ENCODE measurements around the gene SLC6A19.

SLC6A19 gene

DNA sequence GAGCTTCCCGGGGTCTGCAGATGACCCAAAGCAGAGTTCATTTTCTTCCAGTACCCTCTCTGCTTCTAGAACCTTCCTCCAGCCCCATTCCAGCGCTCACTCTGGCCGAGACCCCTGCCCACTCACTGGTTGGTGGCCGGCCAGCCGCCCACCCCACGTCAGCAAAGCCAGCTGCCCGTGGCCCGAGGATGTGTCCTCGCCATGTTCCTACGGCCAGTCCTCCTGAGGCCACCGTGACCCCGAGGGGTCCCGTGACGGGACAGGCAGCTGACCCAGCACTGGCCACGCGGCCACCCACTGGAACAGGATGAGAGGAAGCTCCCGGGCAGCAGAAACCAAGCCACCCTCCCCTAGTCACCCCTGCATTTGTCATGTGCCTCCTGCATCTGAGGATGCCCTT, 39.1 kb upstream of the SLC6A19 start:
- Mint-ChIP-seq H3K27ac (no peak overlapping the region), H3K4me1 (ENCODE audit: low read depth) (peaks cover 5% of the 10 kb centered on the region), H3K36me3 (ENCODE audit: low read depth) (peaks cover 3% of the 10 kb centered on the region), H3K27me3 (peaks cover 29% of the 10 kb centered on the region), H3K4me3 (no peak overlapping the region), H3K9me3 (peaks cover 7% of the 10 kb centered on the region)

DNA sequence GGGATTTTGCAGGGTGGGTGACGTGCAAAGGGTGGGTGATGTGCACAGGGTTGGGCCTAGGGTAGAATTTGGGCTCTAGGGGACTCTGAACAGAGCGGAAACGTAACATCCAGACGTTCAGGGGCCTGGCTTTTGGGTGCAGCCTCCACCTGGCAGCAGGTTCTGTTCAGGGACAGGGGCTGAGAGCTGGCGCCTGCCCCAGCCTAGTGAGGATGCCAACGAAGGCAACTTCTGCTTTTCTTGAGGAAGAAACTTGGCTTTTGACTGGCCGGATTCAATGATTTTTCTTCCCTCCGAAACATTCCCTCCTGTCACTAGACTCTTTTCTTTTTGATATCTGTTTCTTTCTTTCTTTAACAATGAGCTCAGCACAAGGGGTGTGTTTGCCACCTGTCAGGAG, 38.6 kb upstream of the SLC6A19 start:
- Mint-ChIP-seq H3K27me3 (peaks cover 24% of the 10 kb centered on the region), H3K4me3 (no peak overlapping the region), H3K27ac (no peak overlapping the region), H3K9me3 (peaks cover 2% of the 10 kb centered on the region), H3K4me1 (ENCODE audit: low read depth) (peaks cover 7% of the 10 kb centered on the region), H3K36me3 (ENCODE audit: low read depth) (no peaks in the 10 kb centered on the region)

DNA sequence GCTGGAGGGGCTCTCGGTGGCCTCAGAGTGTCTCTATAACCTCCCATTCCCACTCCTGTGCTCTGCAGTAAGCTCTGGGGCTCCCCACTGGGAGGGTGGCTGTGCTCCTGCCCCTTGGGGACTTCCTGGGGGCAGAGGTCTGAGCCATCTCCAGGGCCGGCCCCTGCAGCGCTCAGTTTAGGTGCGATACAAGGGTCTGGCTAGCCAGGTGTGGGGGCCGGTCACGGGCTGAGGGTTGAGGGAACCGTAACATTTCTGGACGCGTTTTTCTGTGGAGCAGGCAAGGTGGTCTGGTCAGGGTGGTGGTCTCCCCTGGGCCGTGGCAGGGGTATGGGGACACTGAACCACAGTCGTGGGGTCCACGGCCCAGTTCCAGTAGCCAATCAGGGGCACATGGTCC, 38.0 kb upstream of the SLC6A19 start:
- Mint-ChIP-seq H3K4me1 (ENCODE audit: low read depth) (peaks cover 9% of the 10 kb centered on the region), H3K36me3 (ENCODE audit: low read depth) (no peaks in the 10 kb centered on the region), H3K4me3 (no peak overlapping the region), H3K27me3 (peaks cover 25% of the 10 kb centered on the region), H3K9me3 (no peaks in the 10 kb centered on the region), H3K27ac (no peak overlapping the region)

DNA sequence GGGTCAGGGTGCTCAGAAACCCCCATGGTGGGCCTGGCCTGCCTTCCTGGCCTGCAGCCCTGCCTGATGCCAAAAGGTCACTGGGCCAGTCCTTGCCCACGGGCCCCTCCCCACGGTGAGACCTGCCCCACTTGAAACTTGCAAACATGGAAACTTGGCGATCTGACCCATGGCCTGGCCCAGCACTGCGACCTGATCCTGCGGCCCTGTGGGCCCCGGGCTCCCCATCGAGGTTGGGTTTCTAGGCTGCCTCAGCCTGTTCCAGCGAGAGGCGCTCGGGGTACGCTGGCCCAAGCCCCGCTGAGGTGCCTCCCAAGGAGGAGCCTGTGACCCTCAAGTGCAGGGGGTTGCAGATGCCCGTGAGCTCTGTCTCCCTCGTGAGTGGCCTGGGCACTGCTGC, 37.5 kb upstream of the SLC6A19 start:
- Mint-ChIP-seq H3K9me3 (no peaks in the 10 kb centered on the region), H3K4me1 (ENCODE audit: low read depth) (peaks cover 9% of the 10 kb centered on the region), H3K4me3 (no peak overlapping the region), H3K27me3 (peaks cover 24% of the 10 kb centered on the region), H3K36me3 (ENCODE audit: low read depth) (no peaks in the 10 kb centered on the region), H3K27ac (no peak overlapping the region)

DNA sequence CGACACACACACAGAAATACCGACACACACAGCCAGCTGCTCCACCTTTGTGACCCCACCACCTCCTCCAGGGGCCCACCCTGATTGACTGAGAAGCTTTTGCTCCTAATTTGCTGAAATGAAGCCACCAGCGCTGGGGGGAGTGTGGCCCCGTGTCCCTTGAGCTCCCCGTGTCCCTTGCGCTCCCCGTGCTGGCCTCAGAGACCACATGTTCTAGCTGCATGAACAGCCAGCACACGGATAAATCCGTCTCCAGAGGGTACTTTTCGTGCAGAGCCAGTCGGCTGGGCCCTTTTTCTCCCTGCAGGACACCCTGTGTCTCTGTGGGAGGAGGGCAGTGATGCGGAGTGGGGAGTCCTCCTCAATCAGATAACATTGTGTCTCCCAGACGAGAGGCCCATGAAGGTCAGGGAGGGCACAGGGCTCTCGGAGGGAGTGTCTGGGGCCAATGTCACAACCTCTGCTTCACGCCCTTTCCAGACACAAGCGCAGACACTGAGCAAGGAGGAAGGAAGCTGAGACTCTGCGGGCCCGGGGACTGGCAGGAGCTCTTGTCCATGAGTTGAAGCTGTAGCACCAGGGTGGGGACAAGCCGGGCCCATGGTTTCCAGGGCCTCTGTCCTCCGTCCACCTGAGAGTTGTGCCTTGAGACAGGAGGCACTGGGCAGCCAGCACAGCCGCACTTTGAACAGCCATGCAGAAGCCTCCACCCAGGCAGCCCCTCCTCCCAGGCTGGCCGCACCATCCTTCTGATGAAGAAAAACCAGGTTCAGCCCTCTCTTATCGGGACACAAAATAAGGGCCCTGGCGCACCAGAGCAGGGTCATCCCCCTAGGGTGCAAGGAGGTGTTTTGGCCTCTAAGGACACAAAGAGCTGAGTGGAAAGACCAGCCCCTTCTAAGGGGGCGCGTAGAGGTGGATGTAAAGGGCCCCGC, 36.4 kb upstream of the SLC6A19 start:
- Mint-ChIP-seq H3K9me3 (no peaks in the 10 kb centered on the region), H3K27ac (no peak overlapping the region), H3K36me3 (ENCODE audit: low read depth) (no peaks in the 10 kb centered on the region), H3K27me3 (peaks cover 15% of the 10 kb centered on the region), H3K4me3 (no peak overlapping the region), H3K4me1 (ENCODE audit: low read depth) (peaks cover 9% of the 10 kb centered on the region)

DNA sequence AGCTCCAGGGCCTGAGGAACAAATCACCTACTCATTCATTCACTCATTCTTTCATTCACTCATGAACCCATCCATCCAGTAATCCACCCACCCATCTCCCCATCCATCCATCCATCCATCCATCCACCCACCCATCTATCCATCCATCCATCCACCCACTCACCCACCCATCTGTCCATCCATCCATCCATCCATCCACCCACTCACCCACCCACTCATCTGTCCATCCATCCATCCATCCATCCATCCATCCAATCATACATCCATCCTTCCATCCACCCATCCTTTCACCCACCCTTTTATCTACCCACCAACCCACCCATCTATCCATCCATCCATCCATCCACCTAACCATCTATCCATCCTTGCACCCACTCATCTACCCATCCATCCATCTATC, 35.5 kb upstream of the SLC6A19 start:
- Mint-ChIP-seq H3K4me3 (no peak overlapping the region), H3K36me3 (ENCODE audit: low read depth) (no peaks in the 10 kb centered on the region), H3K27ac (no peak overlapping the region), H3K4me1 (ENCODE audit: low read depth) (peaks cover 9% of the 10 kb centered on the region), H3K9me3 (no peaks in the 10 kb centered on the region), H3K27me3 (peaks cover 12% of the 10 kb centered on the region)

DNA sequence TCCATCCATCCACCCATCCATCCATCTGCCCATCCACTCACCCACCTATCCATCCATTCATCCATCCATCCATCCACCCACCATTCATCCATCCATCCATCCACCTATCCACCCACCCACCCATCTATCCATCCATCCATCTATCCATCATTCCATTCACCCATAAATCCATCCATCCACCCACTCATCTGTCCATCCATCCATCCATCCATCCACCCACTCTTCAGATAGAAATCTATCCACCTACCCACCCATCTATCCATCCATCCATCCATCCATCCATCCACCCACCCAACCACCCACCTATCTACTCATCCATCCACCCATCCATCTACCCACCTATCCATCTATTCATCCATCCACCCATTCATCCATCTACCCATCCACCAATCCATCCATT, 35.0 kb upstream of the SLC6A19 start:
- H3K36me3 Mint-ChIP-seq (ENCODE audit: low read depth) = no peaks in the 10 kb centered on the region
- peaks cover 9% of the 10 kb centered on the region for H3K4me1 Mint-ChIP-seq (ENCODE audit: low read depth)
- no peak overlapping the region for H3K4me3 Mint-ChIP-seq
- H3K27me3 Mint-ChIP-seq = peaks cover 12% of the 10 kb centered on the region
- H3K9me3 Mint-ChIP-seq = no peaks in the 10 kb centered on the region
- H3K27ac Mint-ChIP-seq = no peak overlapping the region

DNA sequence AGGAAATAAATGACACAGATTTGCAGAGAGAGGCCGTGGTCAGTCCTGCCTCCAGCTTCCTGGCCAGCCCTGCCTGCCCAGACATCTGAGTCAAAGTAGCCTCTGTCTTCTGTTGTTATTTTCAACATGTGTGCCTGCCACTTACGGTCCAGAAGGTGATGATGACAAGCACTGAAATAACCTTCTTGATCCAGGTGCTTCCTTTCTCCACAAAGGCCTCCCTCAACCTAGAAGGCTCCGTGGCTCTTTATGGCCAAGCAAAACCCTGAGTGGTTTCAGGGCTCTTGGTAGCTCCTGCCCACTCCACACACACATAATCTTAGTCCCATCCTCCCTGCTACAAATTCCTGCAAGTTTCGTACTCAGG, 34.1 kb upstream of the SLC6A19 start:
- H3K27ac Mint-ChIP-seq = no peak overlapping the region
- H3K36me3 Mint-ChIP-seq (ENCODE audit: low read depth) = no peaks in the 10 kb centered on the region
- H3K4me3 Mint-ChIP-seq = no peak overlapping the region
- H3K27me3 Mint-ChIP-seq = peaks cover 12% of the 10 kb centered on the region
- H3K4me1 Mint-ChIP-seq (ENCODE audit: low read depth) = peaks cover 9% of the 10 kb centered on the region
- H3K9me3 Mint-ChIP-seq = no peaks in the 10 kb centered on the region

DNA sequence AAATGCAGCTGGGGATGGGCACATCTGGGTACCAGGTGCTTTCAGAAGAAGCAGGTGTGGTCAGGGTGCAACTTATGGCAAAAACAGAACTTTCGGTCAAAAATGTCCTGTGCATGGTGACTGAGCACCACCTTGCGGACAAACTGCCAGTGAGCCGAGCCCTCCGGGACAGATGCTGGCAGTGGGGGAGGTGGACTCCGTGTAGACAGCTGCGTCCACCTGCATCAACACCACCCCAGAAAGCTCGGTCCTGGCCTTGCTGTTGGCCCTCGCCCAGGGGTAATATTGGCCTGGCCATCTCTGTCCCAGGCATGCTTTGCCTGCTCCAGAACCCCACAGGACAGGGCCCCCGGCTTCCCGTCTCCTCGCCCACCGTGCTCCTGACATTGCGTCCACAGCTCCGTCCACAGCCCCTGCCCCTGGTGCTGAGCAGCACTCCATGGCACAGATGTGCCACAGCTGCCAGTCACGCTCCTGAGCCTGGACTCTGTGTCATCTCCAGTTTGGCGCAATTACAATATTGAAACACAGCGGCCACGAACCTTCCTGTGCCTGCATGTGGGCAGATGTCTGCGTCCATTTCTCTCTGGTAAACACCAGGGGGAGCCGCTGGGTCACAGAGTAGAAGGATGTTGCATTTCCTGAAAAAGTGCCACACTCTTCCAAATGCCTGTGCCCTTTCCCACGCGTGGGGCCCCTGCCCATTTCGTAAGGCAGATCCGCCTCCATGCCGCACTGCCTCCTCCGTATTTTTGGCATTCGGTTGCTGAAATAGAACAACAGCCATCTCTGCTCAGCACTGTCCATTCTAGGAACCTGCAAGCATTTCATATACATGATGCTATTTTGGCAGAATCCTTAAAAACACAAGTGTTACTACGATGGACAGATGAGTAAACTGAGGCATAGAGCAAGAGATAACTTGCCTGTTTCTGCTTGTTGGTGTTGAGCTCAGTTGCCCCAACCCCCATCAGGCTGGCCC, 33.4 kb upstream of the SLC6A19 start:
- Mint-ChIP-seq H3K4me3 (peak overlapping the region; percentile 50), H3K27me3 (peaks cover 12% of the 10 kb centered on the region), H3K36me3 (ENCODE audit: low read depth) (no peaks in the 10 kb centered on the region), H3K27ac (no peak overlapping the region), H3K4me1 (ENCODE audit: low read depth) (peaks cover 9% of the 10 kb centered on the region), H3K9me3 (no peaks in the 10 kb centered on the region)

DNA sequence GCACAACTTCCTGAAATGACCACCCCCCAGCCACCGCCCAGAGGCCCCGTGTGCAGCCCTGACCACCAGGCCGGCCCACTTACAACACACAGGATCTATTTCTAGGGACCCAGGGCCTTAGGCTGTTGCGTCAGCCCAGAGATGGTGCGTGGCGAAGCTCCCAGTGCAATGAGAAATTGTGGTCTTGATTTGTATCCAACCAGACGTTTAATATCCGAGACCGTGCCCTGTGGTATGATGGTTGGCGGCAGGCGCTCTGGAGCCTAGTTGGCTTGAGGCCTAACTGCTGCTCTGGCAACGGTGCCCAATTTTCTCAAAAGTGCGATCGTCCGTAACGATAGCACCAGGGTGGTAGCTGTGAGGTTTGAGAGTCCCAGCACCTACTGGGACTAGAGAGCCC, 32.6 kb upstream of the SLC6A19 start:
- H3K27me3 Mint-ChIP-seq = peaks cover 12% of the 10 kb centered on the region
- no peaks in the 10 kb centered on the region for H3K36me3 Mint-ChIP-seq (ENCODE audit: low read depth)
- H3K27ac Mint-ChIP-seq = no peak overlapping the region
- H3K4me3 Mint-ChIP-seq = no peak overlapping the region
- H3K4me1 Mint-ChIP-seq (ENCODE audit: low read depth) = peaks cover 9% of the 10 kb centered on the region
- no peaks in the 10 kb centered on the region for H3K9me3 Mint-ChIP-seq

DNA sequence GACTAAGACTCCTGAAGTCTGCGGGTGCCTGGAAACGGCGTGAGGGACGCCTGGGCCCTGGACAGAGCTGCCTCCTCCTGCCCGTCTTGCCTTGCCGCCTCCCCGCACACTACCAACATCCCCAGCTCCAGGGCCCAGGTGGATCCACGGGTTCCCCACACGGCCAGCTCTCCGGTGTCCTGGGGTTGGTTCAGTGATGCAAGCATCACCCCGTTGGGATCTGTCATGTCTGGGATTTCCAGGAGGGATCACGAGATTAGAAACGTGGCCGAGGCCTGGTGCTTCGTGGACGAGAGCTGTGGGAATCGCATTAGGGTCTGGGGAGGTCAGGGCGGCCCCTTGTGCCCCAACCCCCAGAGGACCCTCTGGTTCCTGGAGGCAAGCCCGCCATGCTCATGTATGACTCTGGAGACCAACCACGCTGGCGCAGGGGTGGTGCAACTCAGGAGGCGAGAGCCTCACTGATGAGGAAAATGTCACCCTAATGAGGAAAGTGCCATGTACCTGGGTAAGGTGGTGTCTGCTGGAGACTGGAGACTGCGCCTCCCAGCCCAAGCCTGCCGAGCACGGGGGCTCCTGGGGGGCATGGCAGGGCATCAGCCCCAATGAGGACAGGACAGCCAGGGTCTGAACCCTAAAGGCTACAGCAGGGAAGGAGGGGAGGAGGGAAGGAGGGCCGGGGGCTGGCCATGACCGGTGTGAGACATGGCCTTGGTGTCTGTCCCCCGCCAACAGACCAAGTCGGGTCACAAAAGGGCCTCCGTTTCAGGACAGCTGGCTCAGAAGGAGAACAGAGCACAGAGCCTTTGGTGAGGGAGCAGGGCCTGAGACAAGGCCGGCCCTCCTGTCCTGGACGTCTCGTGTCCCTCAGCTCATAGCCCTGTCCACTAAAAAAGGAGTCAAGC, 31.9 kb upstream of the SLC6A19 start:
- Mint-ChIP-seq H3K27ac (no peak overlapping the region), H3K4me3 (no peak overlapping the region), H3K4me1 (ENCODE audit: low read depth) (peaks cover 9% of the 10 kb centered on the region), H3K27me3 (peaks cover 9% of the 10 kb centered on the region), H3K9me3 (no peaks in the 10 kb centered on the region), H3K36me3 (ENCODE audit: low read depth) (no peaks in the 10 kb centered on the region)

DNA sequence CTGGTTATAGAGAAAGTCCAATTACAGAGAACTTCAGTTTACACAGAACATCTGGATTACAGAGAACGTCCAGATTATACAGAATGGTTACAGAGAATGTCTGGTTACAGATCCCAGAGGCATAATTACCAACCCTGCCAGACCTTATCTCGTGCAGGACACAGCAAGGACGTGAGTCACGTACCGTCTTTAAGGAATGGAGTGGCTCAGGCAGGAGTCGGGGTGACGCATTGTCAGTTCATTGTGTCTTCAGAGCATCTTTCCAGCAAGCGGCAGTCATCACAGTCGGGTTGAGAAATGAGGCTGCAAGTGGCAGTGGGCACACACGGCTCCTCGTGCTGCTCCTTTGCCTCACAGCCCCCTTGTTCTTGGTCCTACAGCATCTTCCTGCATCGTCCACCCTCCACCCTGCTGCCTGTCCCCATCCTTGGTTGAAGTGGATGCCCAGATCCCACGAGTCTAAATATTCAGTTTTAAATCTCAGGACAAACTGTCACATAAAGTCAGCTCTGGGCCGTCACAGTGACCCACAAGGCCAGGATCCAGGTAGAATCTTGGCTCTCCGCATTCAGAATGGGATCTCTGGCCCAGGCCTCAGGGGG, 30.0 kb upstream of the SLC6A19 start:
- Mint-ChIP-seq H3K9me3 (no peaks in the 10 kb centered on the region), H3K27me3 (peaks cover 7% of the 10 kb centered on the region), H3K4me3 (no peak overlapping the region), H3K36me3 (ENCODE audit: low read depth) (no peaks in the 10 kb centered on the region), H3K27ac (no peak overlapping the region), H3K4me1 (ENCODE audit: low read depth) (peaks cover 9% of the 10 kb centered on the region)

DNA sequence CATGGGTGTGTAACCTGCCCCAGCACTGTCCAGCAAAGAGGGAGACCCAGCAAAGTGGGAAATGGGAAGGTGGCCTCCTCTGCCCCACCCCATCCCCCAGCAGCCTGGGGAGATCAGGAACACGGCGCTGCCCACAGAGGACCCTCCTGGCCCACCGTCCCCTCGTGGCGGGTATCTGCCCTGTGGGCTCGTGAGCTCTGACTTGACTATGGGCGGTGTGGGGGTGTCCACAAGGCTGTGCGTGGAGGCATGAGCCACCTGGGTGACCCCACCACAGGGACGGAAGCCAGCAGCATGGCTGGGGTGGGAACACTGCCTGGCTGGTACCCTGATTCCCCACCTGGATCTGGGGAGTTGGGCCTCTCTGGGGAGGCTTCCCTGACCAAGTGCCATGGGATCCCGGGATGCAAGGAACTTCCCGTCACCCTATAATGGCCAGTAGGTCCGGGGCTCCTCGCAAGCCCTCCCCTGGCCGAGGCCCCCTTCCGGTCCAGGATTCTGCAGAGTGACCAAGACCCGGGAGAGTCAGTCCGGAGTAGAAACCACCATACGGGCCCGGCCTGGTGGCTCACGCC, 29.3 kb upstream of the SLC6A19 start:
- Mint-ChIP-seq H3K9me3 (no peaks in the 10 kb centered on the region), H3K36me3 (ENCODE audit: low read depth) (no peaks in the 10 kb centered on the region), H3K27ac (no peak overlapping the region), H3K4me3 (no peak overlapping the region), H3K4me1 (ENCODE audit: low read depth) (peaks cover 9% of the 10 kb centered on the region), H3K27me3 (peaks cover 3% of the 10 kb centered on the region)

Measured in stimulated activated naive CD8-positive, alpha-beta T cell treated with anti-CD3 and anti-CD28 coated beads, Interleukin-15, Interleukin-2, amounts not matched to agents 100 ng/mL and 50 ng/mL, for 24 hours (primary cell).